NCI-H748 treated with DMSO at 0.1 percent for 48 hours (cell line): ENCODE results near the gene CAMK2G.

Experiments
- DNase-seq: peaks from one replicate; lab custom pipeline; 2025; lab: John Stamatoyannopoulos, UW

CAMK2G gene

DNA sequence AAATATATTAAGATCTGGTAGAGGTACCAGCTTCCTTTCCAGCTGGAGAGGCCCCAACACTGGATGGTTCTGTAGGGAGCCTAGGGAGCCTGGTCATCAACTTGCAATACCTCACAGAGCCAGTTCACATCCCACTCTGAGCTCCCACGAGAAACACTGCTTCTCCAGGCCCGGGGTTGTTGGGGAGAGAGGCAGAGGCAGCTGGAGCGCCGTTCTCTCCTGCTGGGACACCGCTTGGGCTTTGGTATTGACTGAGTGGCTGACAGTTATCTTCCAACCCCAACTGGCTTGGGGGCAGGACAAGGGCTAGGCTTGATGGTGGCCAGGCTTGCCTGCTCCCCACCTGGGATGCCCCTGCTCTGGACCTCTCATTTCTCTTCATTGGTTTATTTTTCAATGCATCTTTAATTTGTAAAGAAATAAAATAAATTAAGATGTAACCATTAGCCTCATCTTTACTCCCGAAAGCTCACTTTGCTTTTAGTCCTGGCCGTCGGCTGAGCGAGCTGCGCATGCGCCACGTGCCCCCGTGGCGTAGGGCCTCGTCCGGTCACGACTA lies 102.6 kb downstream of the CAMK2G start:
- DNase-seq, result peak; percentile 31

GRCh38 chr10:73769396-73769795 lies 105.0 kb downstream of the CAMK2G start:
- no peak for DNase-seq

- DNase-seq, result no peak
Observed at GRCh38 chr10:73768881-73769280, 105.5 kb downstream of the CAMK2G start.

DNA sequence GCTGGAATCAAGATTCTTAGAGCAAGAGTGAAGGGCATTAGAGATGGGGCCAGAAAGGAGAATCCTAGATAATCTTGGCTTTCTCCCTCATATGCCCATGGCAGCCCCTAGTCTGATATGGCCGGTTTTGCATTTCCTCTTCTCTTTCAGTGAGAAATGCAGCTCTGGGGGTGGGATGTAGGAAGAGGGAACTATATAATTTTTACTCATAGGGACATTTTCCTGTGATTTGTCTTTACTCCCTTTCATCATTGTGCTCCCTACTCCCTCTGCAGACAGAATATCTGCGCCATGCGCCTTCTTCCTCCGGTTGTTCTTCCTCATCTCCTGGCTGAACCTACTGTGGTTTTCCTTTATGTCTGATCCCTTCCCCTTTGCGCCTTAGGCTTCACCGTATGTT lies 109.3 kb downstream of the CAMK2G start:
- DNase-seq, result no peak

DNA sequence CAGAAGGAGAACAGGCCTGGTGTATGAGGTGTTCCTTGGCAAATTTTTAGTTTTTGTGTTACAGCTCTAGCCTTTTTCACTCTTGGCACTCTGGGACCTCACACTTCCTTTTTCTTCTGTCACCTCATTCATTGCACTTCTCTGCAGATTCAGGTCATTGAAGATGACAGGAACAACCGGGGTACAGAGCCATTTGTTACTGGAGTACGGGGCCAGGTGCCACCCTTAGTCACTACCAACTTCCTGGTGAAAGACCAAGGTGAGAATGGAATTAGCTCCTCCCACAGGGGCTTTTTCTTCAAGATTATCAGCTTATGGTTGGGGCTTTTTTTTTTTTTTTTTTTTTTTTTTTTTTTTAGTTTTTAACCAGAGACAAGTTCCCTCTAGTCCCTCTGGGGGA lies 111.0 kb downstream of the CAMK2G start:
- DNase-seq, result no peak

DNA sequence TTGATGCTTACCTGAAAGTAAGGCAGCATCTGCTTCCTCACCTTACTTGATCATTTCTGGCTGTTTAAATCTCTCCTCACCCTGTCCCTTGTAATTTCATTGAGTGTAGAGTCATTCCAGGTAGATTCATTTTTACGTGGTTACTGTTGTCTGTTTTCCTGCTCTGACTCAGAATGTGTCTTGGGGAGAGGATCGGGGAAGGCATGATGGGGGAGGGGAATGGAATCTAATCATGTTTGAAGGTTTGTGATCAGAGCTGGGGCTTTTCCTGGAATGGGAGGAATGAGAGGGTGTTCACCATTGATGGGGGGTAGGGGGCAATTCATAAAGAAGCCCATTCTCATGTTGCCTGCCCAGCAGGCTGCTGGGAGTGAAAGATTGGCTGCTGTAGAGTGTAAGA lies 111.4 kb downstream of the CAMK2G start:
- no peak for DNase-seq
